ENCODE data around the gene CEP104.

GRCh38 chr1:3796215-3797061 is 60.6 kb downstream of the CEP104 start, which contains the start of gene LRRC47:
- TF ChIP-seq, protein P1, sequence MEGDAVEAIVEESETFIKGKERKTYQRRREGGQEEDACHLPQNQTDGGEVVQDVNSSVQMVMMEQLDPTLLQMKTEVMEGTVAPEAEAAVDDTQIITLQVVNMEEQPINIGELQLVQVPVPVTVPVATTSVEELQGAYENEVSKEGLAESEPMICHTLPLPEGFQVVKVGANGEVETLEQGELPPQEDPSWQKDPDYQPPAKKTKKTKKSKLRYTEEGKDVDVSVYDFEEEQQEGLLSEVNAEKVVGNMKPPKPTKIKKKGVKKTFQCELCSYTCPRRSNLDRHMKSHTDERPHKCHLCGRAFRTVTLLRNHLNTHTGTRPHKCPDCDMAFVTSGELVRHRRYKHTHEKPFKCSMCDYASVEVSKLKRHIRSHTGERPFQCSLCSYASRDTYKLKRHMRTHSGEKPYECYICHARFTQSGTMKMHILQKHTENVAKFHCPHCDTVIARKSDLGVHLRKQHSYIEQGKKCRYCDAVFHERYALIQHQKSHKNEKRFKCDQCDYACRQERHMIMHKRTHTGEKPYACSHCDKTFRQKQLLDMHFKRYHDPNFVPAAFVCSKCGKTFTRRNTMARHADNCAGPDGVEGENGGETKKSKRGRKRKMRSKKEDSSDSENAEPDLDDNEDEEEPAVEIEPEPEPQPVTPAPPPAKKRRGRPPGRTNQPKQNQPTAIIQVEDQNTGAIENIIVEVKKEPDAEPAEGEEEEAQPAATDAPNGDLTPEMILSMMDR (conservative IDR thresholded peaks at IDR 0.05 in 1 of 2, IDR thresholded peaks at IDR 0.05 in 1 of 2; ENCODE audit: low read depth in 1 of 2, low read length in 2 of 2): no peak
- no peak for TF ChIP-seq EZH2 (IDR thresholded peaks at IDR 0.05; ENCODE audit: low read length, missing control alignments)

All from fibroblast of lung (primary cell).